AG09309 (cell line): Measurements from ENCODE around the gene KLHL29.

Experiments
- DNase-seq: peaks from one replicate; pipeline ENCODE4 v3.0.0-alpha.2; 2010; ENCODE audit warnings: low read depth
- H3K4me3 ChIP-seq: 2 replicates; pipeline ENCODE4 v1.5.1; 2011; ENCODE audit warnings: mild to moderate bottlenecking, low read depth, low read length, moderate library complexity; ENCODE audit not compliant: control insufficient read depth
- TF ChIP-seq, protein P1 (sequence below): IDR thresholded peaks from 2 replicates; pipeline ENCODE4 v1.5.1; 2011; ENCODE audit warnings: mild to moderate bottlenecking, low read depth, low read length, inconsistent platforms; ENCODE audit not compliant: insufficient read depth, control insufficient read depth; ENCODE audit errors: missing control alignments

Gene KLHL29

DNA sequence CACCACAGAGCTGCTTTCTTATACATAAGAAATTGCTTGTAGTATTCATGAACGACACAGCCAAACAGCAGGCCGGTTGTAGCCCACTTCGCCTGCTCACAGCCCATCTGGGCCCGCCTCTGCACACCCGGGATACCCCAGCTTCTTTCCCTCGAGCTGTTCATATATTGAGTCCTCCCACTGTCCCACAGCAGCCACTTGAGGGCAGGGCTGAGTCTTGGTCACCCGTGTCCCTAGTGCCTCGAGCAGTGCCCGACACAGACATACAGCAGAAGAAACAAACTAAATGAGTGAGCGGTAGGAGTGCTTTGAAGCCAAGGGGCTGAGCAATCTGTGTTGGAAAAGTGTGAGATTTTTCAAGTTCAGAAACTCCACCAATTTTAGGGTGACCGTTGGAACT, 251.4 kb downstream of the KLHL29 start:
- DNase-seq, result no peak
- TF ChIP-seq, protein P1, sequence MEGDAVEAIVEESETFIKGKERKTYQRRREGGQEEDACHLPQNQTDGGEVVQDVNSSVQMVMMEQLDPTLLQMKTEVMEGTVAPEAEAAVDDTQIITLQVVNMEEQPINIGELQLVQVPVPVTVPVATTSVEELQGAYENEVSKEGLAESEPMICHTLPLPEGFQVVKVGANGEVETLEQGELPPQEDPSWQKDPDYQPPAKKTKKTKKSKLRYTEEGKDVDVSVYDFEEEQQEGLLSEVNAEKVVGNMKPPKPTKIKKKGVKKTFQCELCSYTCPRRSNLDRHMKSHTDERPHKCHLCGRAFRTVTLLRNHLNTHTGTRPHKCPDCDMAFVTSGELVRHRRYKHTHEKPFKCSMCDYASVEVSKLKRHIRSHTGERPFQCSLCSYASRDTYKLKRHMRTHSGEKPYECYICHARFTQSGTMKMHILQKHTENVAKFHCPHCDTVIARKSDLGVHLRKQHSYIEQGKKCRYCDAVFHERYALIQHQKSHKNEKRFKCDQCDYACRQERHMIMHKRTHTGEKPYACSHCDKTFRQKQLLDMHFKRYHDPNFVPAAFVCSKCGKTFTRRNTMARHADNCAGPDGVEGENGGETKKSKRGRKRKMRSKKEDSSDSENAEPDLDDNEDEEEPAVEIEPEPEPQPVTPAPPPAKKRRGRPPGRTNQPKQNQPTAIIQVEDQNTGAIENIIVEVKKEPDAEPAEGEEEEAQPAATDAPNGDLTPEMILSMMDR, result peak; percentile 25
- H3K4me3 ChIP-seq, result no peak overlapping the region

DNA sequence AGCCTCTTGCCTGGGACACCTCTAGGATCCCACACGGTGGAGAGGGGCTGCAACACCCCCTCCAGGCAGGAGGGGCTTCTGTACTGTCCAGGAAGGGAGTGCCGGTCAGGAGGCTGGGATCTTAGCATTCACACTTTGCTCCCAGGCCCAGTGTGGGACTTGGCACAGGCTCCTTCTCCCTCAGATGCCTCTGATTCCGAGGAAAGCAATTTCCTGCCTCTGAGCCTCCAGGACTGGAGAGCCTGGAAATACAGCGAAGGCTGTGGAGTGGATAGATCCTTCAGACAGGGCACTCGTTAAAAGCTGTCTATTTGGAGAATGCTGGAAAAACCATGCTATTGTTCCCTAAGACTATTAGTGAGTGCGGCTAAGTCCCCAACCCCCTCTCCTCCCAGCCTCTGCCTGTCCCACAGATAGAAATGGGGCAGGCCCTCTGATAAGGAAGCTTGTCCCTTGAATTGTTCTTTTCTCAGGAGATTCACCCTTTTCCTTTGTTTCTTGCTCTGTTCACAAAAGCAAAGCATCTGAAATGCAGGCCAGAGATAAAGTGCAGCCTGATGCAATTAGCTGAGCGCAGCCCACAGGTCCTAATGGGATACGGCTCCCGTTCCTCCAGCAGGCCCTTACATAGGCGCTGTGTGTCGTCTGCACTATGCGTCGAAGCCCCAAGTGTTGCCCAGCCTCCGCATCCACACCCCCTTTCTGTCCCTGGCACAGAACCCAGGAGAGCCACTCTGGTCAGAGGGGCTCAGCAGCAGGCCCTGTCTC, 252.2 kb downstream of the KLHL29 start:
- H3K4me3 ChIP-seq, result no peak overlapping the region
- DNase-seq, result peak; percentile 20
- TF ChIP-seq, protein P1, result no peak

DNA sequence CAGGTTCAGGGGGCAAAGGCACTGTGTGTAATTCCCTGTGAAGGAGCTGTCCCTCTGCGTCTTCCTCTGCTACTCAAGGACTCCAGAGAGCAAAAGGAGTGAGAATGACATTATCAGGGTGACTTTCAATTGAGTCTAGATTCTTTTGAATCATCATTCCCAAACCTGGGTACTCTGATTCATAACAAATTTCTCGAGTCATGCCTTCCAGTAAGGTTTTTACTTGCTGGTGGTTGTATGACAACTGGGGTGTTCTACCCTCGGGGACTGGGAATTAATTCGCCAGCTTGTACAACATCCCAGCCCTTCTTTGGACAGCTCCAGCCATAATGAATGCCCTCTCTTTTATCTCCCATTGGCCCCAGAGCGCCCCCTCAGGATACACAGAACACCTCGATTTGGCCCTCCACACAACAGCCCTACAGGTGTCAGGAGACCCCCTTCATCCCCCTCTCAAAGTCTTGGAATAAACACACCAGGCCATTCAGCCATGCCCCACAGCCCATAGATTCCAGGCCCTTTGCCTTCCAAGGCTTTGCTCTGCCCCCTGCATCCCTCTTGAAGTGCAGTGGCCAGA, 254.5 kb downstream of the KLHL29 start:
- TF ChIP-seq, protein P1, result no peak
- DNase-seq, result no peak
- no peak overlapping the region for H3K4me3 ChIP-seq

DNA sequence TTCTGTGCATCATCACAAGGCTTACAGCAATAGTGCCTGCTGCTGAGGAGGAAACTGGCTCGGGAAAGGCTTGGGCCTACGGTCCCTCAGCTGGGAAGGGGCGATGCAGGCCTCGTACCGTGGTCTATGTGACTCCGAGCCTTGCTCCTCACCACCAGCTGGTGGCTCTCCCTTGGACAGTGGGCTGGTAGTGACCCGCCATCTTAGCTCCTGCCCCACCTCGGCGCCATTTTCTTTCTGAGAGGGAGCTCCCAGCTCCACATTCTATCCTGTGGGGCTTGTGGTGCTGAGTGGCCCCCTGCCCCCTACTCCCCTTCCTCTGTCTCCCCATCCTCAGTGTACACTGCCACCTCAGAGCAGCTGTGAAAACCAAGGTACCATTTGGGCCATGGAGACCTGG, 255.7 kb downstream of the KLHL29 start:
- DNase-seq, result no peak
- no peak overlapping the region for H3K4me3 ChIP-seq
- TF ChIP-seq, protein P1, result no peak

DNA sequence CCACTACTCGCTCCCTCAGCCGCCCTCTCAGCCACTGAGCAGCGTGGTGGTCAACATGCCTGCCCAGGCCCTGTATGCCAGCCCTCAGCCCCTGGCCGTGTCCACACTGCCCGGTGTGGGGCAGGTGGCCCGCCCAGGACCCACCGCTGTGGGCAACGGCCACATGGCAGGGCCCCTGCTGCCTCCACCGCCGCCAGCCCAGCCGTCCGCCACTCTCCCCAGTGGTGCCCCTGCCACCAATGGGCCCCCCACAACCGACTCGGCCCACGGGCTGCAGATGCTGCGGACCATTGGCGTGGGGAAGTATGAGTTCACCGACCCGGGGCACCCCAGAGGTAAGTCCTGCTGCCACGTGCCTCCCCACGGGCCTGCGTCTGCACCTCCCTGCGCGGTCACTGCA, 257.5 kb downstream of the KLHL29 start:
- DNase-seq, result no peak
- TF ChIP-seq, protein P1, result no peak
- H3K4me3 ChIP-seq, result no peak overlapping the region

DNA sequence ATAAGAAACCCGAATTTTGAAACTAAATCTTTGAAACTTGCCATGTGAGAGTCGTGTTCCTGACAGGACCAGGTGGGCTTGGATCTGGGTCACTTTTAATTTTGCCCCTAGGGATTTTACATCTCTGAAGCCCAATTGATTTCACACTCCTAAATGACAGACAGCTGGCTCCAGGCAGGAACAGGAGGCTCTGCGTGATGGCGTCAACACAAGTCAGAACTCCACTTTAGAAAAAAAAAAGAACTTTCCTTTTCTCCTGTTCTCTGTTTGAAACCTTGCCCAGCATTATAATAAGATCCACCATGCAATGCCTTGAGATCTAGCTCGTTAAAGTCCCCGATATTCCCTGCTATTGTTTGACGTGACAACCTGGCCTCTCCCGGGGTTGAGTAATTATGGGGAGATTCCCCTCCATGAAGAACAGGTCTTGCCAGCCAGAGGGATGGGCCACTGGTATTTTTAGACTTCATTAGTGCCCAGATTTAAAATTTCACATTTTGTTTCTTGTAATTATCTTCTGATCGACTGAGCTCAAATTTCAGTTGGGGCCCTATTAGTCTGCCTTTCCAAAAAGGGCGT, 260.3 kb downstream of the KLHL29 start:
- TF ChIP-seq, protein P1, result no peak
- no peak for DNase-seq
- no peak overlapping the region for H3K4me3 ChIP-seq

DNA sequence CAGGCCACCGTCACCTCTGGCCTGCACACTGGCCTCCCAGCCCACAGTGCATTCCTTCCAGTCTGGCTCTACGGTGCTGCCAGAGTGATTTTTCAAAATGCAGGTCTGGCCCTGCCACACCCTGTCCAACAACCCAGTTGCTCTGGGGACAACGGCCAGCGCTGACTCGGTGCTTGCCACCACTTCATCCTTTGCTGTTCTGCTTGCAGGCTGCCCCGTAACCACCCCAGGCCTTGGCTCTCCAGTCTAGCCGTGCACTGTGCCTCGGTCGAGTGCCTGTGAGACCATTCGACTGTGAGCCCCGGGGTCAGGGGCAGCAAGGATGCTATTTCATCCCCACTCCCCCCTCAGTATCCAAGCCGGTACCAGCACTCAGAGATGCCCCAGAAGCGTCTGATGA, 262.6 kb downstream of the KLHL29 start:
- TF ChIP-seq, protein P1, result no peak
- H3K4me3 ChIP-seq, result no peak overlapping the region
- no peak for DNase-seq
